ENCODE measurements around the gene PTF1A. TPM values are rescaled to one million over a fixed set of nuclear protein-coding genes. Genes with fewer than 3 reads are reported as not detected.

Gene PTF1A
- polyA plus RNA-seq, 1 donor from 2014 or later: not detected

DNA sequence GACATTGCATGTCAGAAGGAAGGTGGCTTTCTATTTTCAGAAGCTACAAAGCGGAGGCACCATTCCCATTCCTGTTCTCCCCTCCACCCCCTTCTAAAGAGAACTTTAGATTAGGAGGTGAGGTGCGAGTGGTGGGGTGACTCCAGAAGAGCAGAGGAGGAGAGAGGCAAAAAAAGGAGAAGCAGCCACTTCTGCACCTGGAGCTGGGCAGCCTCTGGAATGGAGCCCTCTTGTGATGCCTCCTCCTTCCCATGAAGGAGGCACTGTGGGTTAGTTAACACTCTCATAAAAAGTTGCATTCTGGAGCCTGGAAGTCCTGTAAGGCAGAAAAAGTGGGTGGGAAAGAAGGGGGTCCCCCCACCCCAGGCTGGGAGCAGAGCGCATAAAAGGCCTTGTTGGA is 4.8 kb downstream of the PTF1A start:
- no peak for TF ChIP-seq EP300 (conservative IDR thresholded peaks at IDR 0.05; ENCODE audit: poor library complexity, severe bottlenecking)
- no peak for TF ChIP-seq TAF1 (IDR thresholded peaks at IDR 0.05; ENCODE audit: low read depth)

DNA sequence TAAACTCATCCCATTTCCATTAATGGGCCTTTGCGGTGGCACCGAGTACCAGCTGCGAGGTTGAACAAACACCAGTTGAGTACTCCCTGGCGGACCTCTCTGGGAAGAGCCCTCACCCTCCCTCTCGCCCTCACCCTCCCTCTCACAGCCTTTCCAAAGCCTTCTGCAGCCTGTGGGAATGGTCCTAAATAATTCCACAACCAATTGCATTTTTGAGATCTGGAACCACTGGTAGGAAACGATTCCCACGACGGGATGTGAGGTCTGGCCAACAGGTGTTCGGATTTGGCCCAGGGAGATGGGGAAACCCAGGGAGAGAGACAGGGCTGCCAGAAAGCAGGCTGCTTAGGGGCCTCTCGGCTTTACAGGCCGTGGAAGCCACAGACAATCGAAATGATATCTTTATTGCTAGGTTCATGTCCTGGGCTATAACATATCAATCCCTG is 5.3 kb downstream of the PTF1A start:
- Histone ChIP-seq H3K4me3 (ENCODE audit: low read length) (no peak overlapping the region), H3K9me2 (ENCODE audit: insufficient read depth, low read length) (no peaks in the 10 kb centered on the region), H3K79me2 (replicated peaks; ENCODE audit: insufficient read depth, low read length) (no peaks in the 10 kb centered on the region), H4K20me1 (ENCODE audit: insufficient read depth) (no peaks in the 10 kb centered on the region), H3K9ac (ENCODE audit: low read length) (no peak overlapping the region), H3F3A (ENCODE audit: insufficient read depth, low read length, poor library complexity, severe bottlenecking) (no peaks in the 10 kb centered on the region), H2AFZ (ENCODE audit: low read depth, low read length) (no peak overlapping the region), H3K4me2 (ENCODE audit: low read length) (no peak overlapping the region), H3K27ac (ENCODE audit: low read length) (no peak overlapping the region), H3K36me3 (ENCODE audit: insufficient read depth, low read length) (no peaks in the 10 kb centered on the region), H3K27me3 (ENCODE audit: insufficient read depth, low read depth, low read length) (peaks cover 98% of the 10 kb centered on the region), H3K9me3 (ENCODE audit: low read length) (no peaks in the 10 kb centered on the region)
- TF ChIP-seq EP300 (conservative IDR thresholded peaks at IDR 0.05; ENCODE audit: poor library complexity, severe bottlenecking) (no peak), TAF1 (IDR thresholded peaks at IDR 0.05; ENCODE audit: low read depth) (no peak), RAD21 (conservative IDR thresholded peaks at IDR 0.05) (no peak)

More for the DNA sequence above, 4.8 kb downstream of the PTF1A start:
- H3K4me3 ChIP-seq (ENCODE audit: low read length): no peak overlapping the region
- no peak overlapping the region for H3K27ac ChIP-seq (ENCODE audit: low read length)
- no peak overlapping the region for H3K4me2 ChIP-seq (ENCODE audit: low read length)
- H4K20me1 ChIP-seq (ENCODE audit: insufficient read depth): no peaks in the 10 kb centered on the region
- H2AFZ ChIP-seq (ENCODE audit: low read depth, low read length): no peak overlapping the region
- no peaks in the 10 kb centered on the region for H3K36me3 ChIP-seq (ENCODE audit: insufficient read depth, low read length)
- no peaks in the 10 kb centered on the region for H3F3A ChIP-seq (ENCODE audit: insufficient read depth, low read length, poor library complexity, severe bottlenecking)
- H3K9ac ChIP-seq (ENCODE audit: low read length): no peak overlapping the region
- peaks cover 98% of the 10 kb centered on the region for H3K27me3 ChIP-seq (ENCODE audit: insufficient read depth, low read depth, low read length)
- H3K79me2 ChIP-seq (replicated peaks; ENCODE audit: insufficient read depth, low read length): no peaks in the 10 kb centered on the region
- no peaks in the 10 kb centered on the region for H3K9me3 ChIP-seq (ENCODE audit: low read length)
- no peaks in the 10 kb centered on the region for H3K9me2 ChIP-seq (ENCODE audit: insufficient read depth, low read length)

- Histone ChIP-seq H2AFZ (ENCODE audit: low read depth, low read length) (no peak overlapping the region), H3K9me3 (ENCODE audit: low read length) (no peaks in the 10 kb centered on the region), H3K27me3 (ENCODE audit: insufficient read depth, low read depth, low read length) (peaks cover 100% of the 10 kb centered on the region), H4K20me1 (ENCODE audit: insufficient read depth) (no peaks in the 10 kb centered on the region), H3K4me2 (ENCODE audit: low read length) (no peak overlapping the region), H3F3A (ENCODE audit: insufficient read depth, low read length, poor library complexity, severe bottlenecking) (no peaks in the 10 kb centered on the region), H3K4me3 (ENCODE audit: low read length) (peak overlapping the region; percentile 46), H3K9ac (ENCODE audit: low read length) (no peak overlapping the region), H3K79me2 (replicated peaks; ENCODE audit: insufficient read depth, low read length) (no peaks in the 10 kb centered on the region), H3K9me2 (ENCODE audit: insufficient read depth, low read length) (no peaks in the 10 kb centered on the region), H3K36me3 (ENCODE audit: insufficient read depth, low read length) (no peaks in the 10 kb centered on the region), H3K27ac (ENCODE audit: low read length) (no peak overlapping the region)
- TF ChIP-seq MXI1 (conservative IDR thresholded peaks at IDR 0.05; ENCODE audit: poor library complexity, severe bottlenecking) (no peak), SMC3 (conservative IDR thresholded peaks at IDR 0.05; ENCODE audit: poor library complexity) (no peak), TAF1 (IDR thresholded peaks at IDR 0.05; ENCODE audit: low read depth) (no peak), EP300 (conservative IDR thresholded peaks at IDR 0.05; ENCODE audit: poor library complexity, severe bottlenecking) (no peak), RAD21 (conservative IDR thresholded peaks at IDR 0.05) (no peak), POLR2AphosphoS5 (IDR thresholded peaks at IDR 0.05) (no peak), EZH2 (IDR thresholded peaks at IDR 0.05; ENCODE audit: borderline replicate concordance, insufficient read depth, low read length, poor library complexity, severe bottlenecking) (no peak)
- TF ChIP-seq, protein P1, sequence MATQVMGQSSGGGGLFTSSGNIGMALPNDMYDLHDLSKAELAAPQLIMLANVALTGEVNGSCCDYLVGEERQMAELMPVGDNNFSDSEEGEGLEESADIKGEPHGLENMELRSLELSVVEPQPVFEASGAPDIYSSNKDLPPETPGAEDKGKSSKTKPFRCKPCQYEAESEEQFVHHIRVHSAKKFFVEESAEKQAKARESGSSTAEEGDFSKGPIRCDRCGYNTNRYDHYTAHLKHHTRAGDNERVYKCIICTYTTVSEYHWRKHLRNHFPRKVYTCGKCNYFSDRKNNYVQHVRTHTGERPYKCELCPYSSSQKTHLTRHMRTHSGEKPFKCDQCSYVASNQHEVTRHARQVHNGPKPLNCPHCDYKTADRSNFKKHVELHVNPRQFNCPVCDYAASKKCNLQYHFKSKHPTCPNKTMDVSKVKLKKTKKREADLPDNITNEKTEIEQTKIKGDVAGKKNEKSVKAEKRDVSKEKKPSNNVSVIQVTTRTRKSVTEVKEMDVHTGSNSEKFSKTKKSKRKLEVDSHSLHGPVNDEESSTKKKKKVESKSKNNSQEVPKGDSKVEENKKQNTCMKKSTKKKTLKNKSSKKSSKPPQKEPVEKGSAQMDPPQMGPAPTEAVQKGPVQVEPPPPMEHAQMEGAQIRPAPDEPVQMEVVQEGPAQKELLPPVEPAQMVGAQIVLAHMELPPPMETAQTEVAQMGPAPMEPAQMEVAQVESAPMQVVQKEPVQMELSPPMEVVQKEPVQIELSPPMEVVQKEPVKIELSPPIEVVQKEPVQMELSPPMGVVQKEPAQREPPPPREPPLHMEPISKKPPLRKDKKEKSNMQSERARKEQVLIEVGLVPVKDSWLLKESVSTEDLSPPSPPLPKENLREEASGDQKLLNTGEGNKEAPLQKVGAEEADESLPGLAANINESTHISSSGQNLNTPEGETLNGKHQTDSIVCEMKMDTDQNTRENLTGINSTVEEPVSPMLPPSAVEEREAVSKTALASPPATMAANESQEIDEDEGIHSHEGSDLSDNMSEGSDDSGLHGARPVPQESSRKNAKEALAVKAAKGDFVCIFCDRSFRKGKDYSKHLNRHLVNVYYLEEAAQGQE (IDR thresholded peaks at IDR 0.05; ENCODE audit: borderline replicate concordance): no peak
- TF ChIP-seq, protein P2, sequence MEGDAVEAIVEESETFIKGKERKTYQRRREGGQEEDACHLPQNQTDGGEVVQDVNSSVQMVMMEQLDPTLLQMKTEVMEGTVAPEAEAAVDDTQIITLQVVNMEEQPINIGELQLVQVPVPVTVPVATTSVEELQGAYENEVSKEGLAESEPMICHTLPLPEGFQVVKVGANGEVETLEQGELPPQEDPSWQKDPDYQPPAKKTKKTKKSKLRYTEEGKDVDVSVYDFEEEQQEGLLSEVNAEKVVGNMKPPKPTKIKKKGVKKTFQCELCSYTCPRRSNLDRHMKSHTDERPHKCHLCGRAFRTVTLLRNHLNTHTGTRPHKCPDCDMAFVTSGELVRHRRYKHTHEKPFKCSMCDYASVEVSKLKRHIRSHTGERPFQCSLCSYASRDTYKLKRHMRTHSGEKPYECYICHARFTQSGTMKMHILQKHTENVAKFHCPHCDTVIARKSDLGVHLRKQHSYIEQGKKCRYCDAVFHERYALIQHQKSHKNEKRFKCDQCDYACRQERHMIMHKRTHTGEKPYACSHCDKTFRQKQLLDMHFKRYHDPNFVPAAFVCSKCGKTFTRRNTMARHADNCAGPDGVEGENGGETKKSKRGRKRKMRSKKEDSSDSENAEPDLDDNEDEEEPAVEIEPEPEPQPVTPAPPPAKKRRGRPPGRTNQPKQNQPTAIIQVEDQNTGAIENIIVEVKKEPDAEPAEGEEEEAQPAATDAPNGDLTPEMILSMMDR (IDR thresholded peaks at IDR 0.05; ENCODE audit: poor library complexity, severe bottlenecking): no peak
These were observed 6.5 kb downstream of the PTF1A start for GRCh38 chr10:23198610-23198939.

Data from neural cell (in vitro differentiated cells).